Measurements from ENCODE around the gene SNX2. TPM values are rescaled to one million over a fixed set of nuclear protein-coding genes. Genes with fewer than 3 reads are reported as not detected.

SNX2 gene
- total and polyA plus RNA-seq, 9 of the 15 experiments (the other 6 are each of a cell fraction or from before 2014, with no cell fraction given) = 35.2 to 86.0 (median 58.1) TPM

DNA sequence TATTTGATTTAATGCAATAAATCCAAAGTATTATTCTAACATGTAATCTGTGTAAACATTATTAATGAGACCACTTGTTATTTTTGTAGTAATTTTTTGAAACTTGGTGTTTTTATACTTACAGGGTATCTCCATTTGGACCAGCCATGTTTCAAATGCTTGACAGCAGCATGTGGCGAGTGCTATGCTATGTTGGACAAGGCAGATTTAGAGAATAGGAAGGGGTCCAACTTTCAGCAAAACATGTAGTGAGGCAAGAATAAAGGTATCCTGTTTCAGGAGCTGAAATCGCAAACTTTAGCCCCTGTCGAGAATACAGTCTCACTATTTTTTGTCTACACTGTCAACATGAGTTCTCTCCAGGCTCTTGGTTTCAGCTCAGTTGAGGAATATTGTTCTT lies 104.2 kb downstream of the SNX2 start (continued):
- TF ChIP-seq TOE1 (IDR thresholded peaks at IDR 0.05; ENCODE audit: borderline replicate concordance) (no peak), TOE1 (CRISPR knock-in tag; IDR thresholded peaks at IDR 0.05; ENCODE audit: borderline replicate concordance, low read depth) (no peak), FOXJ3 (CRISPR knock-in tag; IDR thresholded peaks at IDR 0.05) (no peak), TCFL5 (CRISPR knock-in tag; conservative IDR thresholded peaks at IDR 0.05) (no peak), ZNF197 (CRISPR knock-in tag; IDR thresholded peaks at IDR 0.05; ENCODE audit: low read depth) (no peak), TAF9B (IDR thresholded peaks at IDR 0.05; ENCODE audit: partially characterized antibody) (no peak), NR2F6 (CRISPR knock-in tag; IDR thresholded peaks at IDR 0.05) (no peak)
- TF ChIP-seq, protein P1, sequence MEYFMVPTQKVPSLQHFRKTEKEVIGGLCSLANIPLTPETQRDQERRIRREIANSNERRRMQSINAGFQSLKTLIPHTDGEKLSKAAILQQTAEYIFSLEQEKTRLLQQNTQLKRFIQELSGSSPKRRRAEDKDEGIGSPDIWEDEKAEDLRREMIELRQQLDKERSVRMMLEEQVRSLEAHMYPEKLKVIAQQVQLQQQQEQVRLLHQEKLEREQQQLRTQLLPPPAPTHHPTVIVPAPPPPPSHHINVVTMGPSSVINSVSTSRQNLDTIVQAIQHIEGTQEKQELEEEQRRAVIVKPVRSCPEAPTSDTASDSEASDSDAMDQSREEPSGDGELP (CRISPR knock-in tag; IDR thresholded peaks at IDR 0.05; ENCODE audit: borderline replicate concordance) = no peak

Other genes starting within 250 kb of the SNX2 start
- gene SNX24, start 70.5 kb downstream of the SNX2 start, total RNA-seq (2014; rRNA removed) = 4.9 and 6.8 TPM in 2 replicates
- gene SNX24, start 70.5 kb downstream of the SNX2 start, total RNA-seq (2014; rRNA removed; fragmentation: Illumina TruSeq; extraction: Trizol) = 8.6 and 9.2 TPM in 2 replicates
- gene SNX24, start 70.5 kb downstream of the SNX2 start, total RNA-seq (2015; rRNA removed; fragmentation: Illumina TruSeq; extraction: Trizol) = 8.9 and 10.1 TPM in 2 replicates
- gene SNX24, start 70.5 kb downstream of the SNX2 start, total RNA-seq (2021) = 5.8 and 6.4 TPM in 2 replicates
- 4.3 and 5.3 TPM in 2 replicates for gene SNX24, start 70.5 kb downstream of the SNX2 start, polyA plus RNA-seq (2011; rRNA removed)
- 9.7 and 9.9 TPM in 2 replicates for gene SNX24, start 70.5 kb downstream of the SNX2 start, polyA plus RNA-seq (2014; fragmentation: Illumina TruSeq; extraction: Trizol)
- 1 to 10 TPM; 7.9 to 8.6 TPM for gene SNX24, start 70.5 kb downstream of the SNX2 start, polyA plus RNA-seq (2014; fragmentation: Nextera tagmentation; extraction: Ambion mirVana)
- gene SNX24, start 70.5 kb downstream of the SNX2 start, polyA plus RNA-seq (2014; rRNA removed) = 7.3 and 10.0 TPM in 2 replicates

All from K562 (cell line).